Stomach (tissue), 4 donors: ENCODE data around the gene IGHMBP2.

Source experiments
- POLR2A ChIP-seq, 4 donors: fragments of 450-650 bp; IDR thresholded peaks; one replicate each; pipeline ENCODE4 v1.6.1; 2016; ENCODE audit warnings: antibody characterized with exemption in 4 of 4, control low read depth in 2 of 4, mild to moderate bottlenecking in 1 of 4, moderate library complexity in 1 of 4
- TF ChIP-seq, protein P1 (sequence below), 7 experiments: fragments of 450-650 bp in 4 of 7; fragments of 200-600 bp in 3 of 7; sonication (generic) in 3 of 7; IDR thresholded peaks; one replicate each; pipeline ENCODE4 v1.5.1; 2016 to 2019; ENCODE audit warnings: antibody characterized with exemption in 7 of 7, control low read depth in 2 of 7, mild to moderate bottlenecking in 1 of 7

DNA sequence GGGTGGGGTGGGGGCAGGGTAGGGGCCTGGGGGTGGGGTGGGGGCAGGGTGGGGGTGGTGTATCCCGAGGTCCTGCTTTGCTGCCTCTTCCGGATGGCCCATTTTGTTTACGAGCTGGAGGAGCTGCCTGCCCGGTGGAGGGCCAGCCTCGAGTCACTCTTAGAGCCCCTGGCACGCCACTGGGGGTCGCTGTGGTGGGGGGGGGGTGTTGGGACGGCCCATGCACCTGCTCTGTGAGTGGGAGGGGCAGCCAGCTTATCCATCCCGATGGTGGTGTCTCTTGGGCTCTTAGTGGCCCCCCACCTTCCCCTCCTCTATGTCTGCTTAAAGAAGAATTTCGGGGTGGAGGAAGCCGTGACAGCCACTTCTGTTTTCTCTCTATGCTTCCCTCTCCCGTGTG lies 52.5 kb downstream of the IGHMBP2 start:
- no peak for TF ChIP-seq POLR2A (IDR thresholded peaks at IDR 0.05)
- TF ChIP-seq, protein P1, sequence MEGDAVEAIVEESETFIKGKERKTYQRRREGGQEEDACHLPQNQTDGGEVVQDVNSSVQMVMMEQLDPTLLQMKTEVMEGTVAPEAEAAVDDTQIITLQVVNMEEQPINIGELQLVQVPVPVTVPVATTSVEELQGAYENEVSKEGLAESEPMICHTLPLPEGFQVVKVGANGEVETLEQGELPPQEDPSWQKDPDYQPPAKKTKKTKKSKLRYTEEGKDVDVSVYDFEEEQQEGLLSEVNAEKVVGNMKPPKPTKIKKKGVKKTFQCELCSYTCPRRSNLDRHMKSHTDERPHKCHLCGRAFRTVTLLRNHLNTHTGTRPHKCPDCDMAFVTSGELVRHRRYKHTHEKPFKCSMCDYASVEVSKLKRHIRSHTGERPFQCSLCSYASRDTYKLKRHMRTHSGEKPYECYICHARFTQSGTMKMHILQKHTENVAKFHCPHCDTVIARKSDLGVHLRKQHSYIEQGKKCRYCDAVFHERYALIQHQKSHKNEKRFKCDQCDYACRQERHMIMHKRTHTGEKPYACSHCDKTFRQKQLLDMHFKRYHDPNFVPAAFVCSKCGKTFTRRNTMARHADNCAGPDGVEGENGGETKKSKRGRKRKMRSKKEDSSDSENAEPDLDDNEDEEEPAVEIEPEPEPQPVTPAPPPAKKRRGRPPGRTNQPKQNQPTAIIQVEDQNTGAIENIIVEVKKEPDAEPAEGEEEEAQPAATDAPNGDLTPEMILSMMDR (IDR thresholded peaks at IDR 0.05): no peak
